Right atrium auricular region (tissue), 2 donors: ENCODE measurements around the gene CTPS2. TPM values are rescaled to one million over a fixed set of nuclear protein-coding genes. Genes with fewer than 3 reads are reported as not detected.
"Not testable (repeated sequence)": the region's sequence is repeated elsewhere in the genome, so short reads cannot be mapped to it uniquely, and the experiment has no call there.

ENCODE experiments used
- DNase-seq: peaks from one replicate; pipeline ENCODE4 v3.0.0-alpha.2; 2019; ENCODE audit warnings: low spot score
- H3K27ac ChIP-seq, 2 donors: fragments of 200-600 bp; sonication (generic); 1 replicate in 1 of 2; 2 replicates in 1 of 2; pipeline ENCODE4 v1.5.1; 2016 to 2019
- H3K27me3 ChIP-seq, 2 donors: fragments of 200-600 bp; sonication (generic); one replicate each; pipeline versions ENCODE4 v1.5.1 to v1.6.0; 2017 to 2019
- H3K36me3 ChIP-seq: fragments of 200-600 bp; sonication (generic); one replicate; pipeline ENCODE4 v1.5.1; 2016
- H3K4me1 ChIP-seq, 2 donors: fragments of 200-600 bp; sonication (generic); one replicate each; pipeline versions ENCODE4 v1.5.1 to v1.6.0; 2017 to 2019
- H3K4me3 ChIP-seq, 2 donors: fragments of 200-600 bp; sonication (generic); 1 replicate in 1 of 2; 2 replicates in 1 of 2; pipeline ENCODE4 v1.5.1; 2017 to 2019; ENCODE audit warnings: mild to moderate bottlenecking in 1 of 2, moderate library complexity in 1 of 2
- H3K9me3 ChIP-seq, 2 donors: fragments of 200-600 bp; sonication (generic); one replicate each; pipeline ENCODE4 v1.5.1; 2019
- CTCF ChIP-seq, 2 donors: fragments of 200-600 bp; sonication (generic); IDR thresholded peaks; one replicate each; pipeline ENCODE4 v1.5.1; 2019; ENCODE audit warnings: antibody characterized with exemption in 2 of 2
- total RNA-seq, 2 donors: library from RNA; depleted of rRNA; stranded (reverse); fragments of >200 nt; gene quantifications; one replicate each; pipeline ENCODE4 v1.1.0, GENCODE V29; 2016

The CTPS2 gene
- 1 to 10 TPM; 4.4 to 4.8 TPM for total RNA-seq

- TF ChIP-seq CTCF (IDR thresholded peaks at IDR 0.05) = no peak
- Histone ChIP-seq H3K4me1 (peaks cover 0 to 7% of the 10 kb centered on the region in 2 donors), H3K27ac (peak within 1 kb of the TSS; percentile 77 to 82), H3K27me3 (peaks cover 0 to 6% of the 10 kb centered on the region in 2 donors), H3K36me3 (no peaks in the 10 kb centered on the region), H3K9me3 (no peaks in the 10 kb centered on the region), H3K4me3 (peak within 1 kb of the TSS; percentile 52 to 71)
- peak; percentile 76 for DNase-seq
Observed at GRCh38 chrX:16712548-16713155, at the start of gene CTPS2. CTPS2 (minus strand) TSS chrX:16712669; CDS start chrX:16702902, 9,767 bp downstream.

- not testable (repeated sequence) for H3K27me3 ChIP-seq, DNase-seq, H3K4me3 ChIP-seq, H3K4me1 ChIP-seq, H3K9me3 ChIP-seq, H3K27ac ChIP-seq
- peaks cover 38% of the 10 kb centered on the region for H3K36me3 ChIP-seq
Observed at GRCh38 chrX:16761500-16761899, 49.0 kb upstream of the CTPS2 start.

- no peak for DNase-seq
- Histone ChIP-seq H3K27ac (no peak overlapping the region), H3K4me1 (no peaks in the 10 kb centered on the region), H3K9me3 (no peaks in the 10 kb centered on the region), H3K4me3 (no peak overlapping the region), H3K36me3 (peaks cover 54% of the 10 kb centered on the region), H3K27me3 (no peaks in the 10 kb centered on the region)
- no peak for TF ChIP-seq CTCF (IDR thresholded peaks at IDR 0.05)
Observed at GRCh38 chrX:16756724-16757123, 44.3 kb upstream of the CTPS2 start.

GRCh38 chrX:16754019-16754418 is 41.5 kb upstream of the CTPS2 start:
- no peak for DNase-seq
- H3K36me3 ChIP-seq = peaks cover 51% of the 10 kb centered on the region
- TF ChIP-seq CTCF (IDR thresholded peaks at IDR 0.05) = no peak

GRCh38 chrX:16750136-16750535 is 37.7 kb upstream of the CTPS2 start:
- H3K27ac ChIP-seq = no peak overlapping the region
- H3K27me3 ChIP-seq = no peaks in the 10 kb centered on the region
- no peaks in the 10 kb centered on the region for H3K4me1 ChIP-seq
- H3K9me3 ChIP-seq = no peaks in the 10 kb centered on the region
- no peak for TF ChIP-seq CTCF (IDR thresholded peaks at IDR 0.05)
- H3K36me3 ChIP-seq = peaks cover 45% of the 10 kb centered on the region
- no peak overlapping the region for H3K4me3 ChIP-seq
- DNase-seq = no peak

More at GRCh38 chrX:16754019-16754418, 41.5 kb upstream of the CTPS2 start:
- Histone ChIP-seq H3K4me3 (no peak overlapping the region), H3K9me3 (no peaks in the 10 kb centered on the region), H3K27ac (no peak overlapping the region), H3K27me3 (no peaks in the 10 kb centered on the region), H3K4me1 (no peaks in the 10 kb centered on the region)

- no peak overlapping the region for H3K27ac ChIP-seq
Observed at GRCh38 chrX:16748425-16748824, 36.0 kb upstream of the CTPS2 start.

More at GRCh38 chrX:16748425-16748824, 36.0 kb upstream of the CTPS2 start:
- no peak overlapping the region for H3K4me3 ChIP-seq
- no peaks in the 10 kb centered on the region for H3K4me1 ChIP-seq
- no peak for TF ChIP-seq CTCF (IDR thresholded peaks at IDR 0.05)
- H3K9me3 ChIP-seq = no peaks in the 10 kb centered on the region
- DNase-seq = no peak
- no peaks in the 10 kb centered on the region for H3K27me3 ChIP-seq
- H3K36me3 ChIP-seq = peaks cover 56% of the 10 kb centered on the region
